ENCODE data around the gene KCNQ1OT1.

KCNQ1OT1 gene

DNA sequence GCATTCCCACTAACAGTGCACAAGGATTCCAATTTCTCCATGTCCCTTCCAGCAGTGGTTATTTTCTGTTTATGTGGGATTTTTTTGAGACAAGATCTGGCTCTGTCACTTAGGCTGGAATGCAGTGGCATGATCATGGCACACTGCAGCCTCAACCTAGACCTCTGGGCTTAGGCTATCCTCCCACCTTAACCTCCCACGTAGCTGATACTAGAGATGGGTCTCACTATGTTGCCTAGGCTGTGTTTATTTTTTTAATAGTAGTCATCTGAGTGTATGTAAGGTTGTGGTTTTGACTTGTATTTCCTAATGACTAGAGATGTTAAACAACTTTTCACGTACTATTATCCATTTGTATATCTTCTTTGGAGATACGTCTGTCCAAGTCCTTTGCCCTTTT, 74.6 kb downstream of the KCNQ1OT1 start:
- DNase-seq (ENCODE audit: insufficient read length, low spot score) (no peak), FAIRE-seq (no peak)

GRCh38 chr11:2621894-2622293, 77.9 kb downstream of the KCNQ1OT1 start:
- FAIRE-seq, result no peak
- DNase-seq (ENCODE audit: insufficient read length, low spot score), result no peak

- no peak for DNase-seq (ENCODE audit: insufficient read length, low spot score)
- no peak for FAIRE-seq
These were observed 86.8 kb downstream of the KCNQ1OT1 start for GRCh38 chr11:2612884-2613571.

DNA sequence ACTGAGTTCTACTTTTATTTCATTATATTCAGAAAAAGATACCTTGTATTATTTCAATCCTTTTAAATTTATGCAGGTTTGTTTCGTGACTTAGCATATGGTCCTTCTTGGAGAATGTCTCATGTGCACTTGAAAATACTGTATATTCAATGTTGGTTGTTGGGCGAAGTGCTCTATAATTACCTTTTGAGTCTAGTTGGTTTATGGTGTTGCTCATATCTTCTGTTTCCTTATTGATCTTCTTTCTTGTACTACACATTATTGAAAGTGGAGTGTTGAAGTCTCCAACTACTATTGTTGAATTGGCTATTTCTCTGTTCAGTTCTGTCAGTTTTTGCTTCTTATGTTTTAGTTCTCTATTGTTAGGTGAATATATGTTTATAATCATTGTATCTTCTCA, 90.4 kb downstream of the KCNQ1OT1 start:
- no peak for FAIRE-seq
- DNase-seq (ENCODE audit: insufficient read length, low spot score), result no peak

- DNase-seq (ENCODE audit: insufficient read length, low spot score) (no peak), FAIRE-seq (no peak)
These were observed 100.1 kb downstream of the KCNQ1OT1 start for GRCh38 chr11:2599561-2600189.

- no peak for DNase-seq (ENCODE audit: insufficient read length, low spot score)
- no peak for FAIRE-seq
These were observed 104.6 kb downstream of the KCNQ1OT1 start for GRCh38 chr11:2595204-2595603.

GRCh38 chr11:2594267-2594666, 105.5 kb downstream of the KCNQ1OT1 start:
- no peak for DNase-seq (ENCODE audit: insufficient read length, low spot score)

GRCh38 chr11:2593393-2593950, 106.3 kb downstream of the KCNQ1OT1 start:
- DNase-seq (ENCODE audit: insufficient read length, low spot score), result no peak
- FAIRE-seq, result no peak

More at GRCh38 chr11:2594267-2594666, 105.5 kb downstream of the KCNQ1OT1 start:
- no peak for FAIRE-seq

DNA sequence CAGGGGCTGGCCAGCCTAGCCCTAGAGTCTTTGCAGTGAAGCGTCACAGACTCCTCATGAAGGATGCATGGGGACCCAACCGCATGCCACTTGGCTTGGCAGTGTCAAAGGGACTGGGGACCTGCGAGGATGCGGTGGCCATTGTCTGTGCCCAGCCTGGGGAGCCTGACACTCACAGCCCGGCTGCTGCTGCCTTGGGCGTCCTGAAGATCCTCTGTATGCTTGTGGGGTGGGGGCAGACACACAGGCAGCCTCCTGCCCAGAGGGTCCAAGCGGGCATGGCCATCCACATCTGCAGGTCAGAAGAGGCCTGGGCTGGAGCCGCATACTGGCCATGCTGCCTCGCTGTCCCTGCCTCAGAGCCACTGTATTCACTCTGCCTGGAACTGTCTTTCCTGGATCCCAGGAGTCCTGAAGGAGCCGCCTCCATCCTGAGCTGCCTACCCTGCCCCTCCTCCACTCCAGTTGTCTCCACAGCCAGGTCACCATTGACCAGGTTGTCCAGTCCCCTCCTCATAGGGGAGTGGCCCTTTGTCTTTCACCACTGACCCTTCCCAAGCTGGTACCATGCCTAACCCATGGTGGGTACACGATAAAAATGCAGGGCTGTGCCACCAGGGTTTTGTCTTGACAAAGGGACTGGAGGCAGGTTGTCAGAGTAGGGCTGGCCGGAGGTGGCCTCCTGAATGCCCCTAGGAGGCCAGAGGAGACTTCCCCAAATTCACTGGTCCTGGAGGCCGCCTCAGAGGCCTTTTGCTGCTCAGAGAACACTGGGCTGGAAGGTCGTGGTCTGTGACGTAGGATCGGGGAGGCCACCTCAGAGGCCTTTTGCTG, 107.0 kb downstream of the KCNQ1OT1 start:
- FAIRE-seq (no peak), DNase-seq (ENCODE audit: insufficient read length, low spot score) (peak; percentile 1)

- DNase-seq (ENCODE audit: insufficient read length, low spot score) (no peak), FAIRE-seq (no peak)
These were observed 108.0 kb downstream of the KCNQ1OT1 start for GRCh38 chr11:2591805-2592204.

- FAIRE-seq, result no peak
- peak; percentile 1 for DNase-seq (ENCODE audit: insufficient read length, low spot score)
These were observed 108.6 kb downstream of the KCNQ1OT1 start for GRCh38 chr11:2590965-2591754.

- no peak for FAIRE-seq
- DNase-seq (ENCODE audit: insufficient read length, low spot score), result peak; percentile 0
These were observed 109.4 kb downstream of the KCNQ1OT1 start for GRCh38 chr11:2590131-2590964.

DNA sequence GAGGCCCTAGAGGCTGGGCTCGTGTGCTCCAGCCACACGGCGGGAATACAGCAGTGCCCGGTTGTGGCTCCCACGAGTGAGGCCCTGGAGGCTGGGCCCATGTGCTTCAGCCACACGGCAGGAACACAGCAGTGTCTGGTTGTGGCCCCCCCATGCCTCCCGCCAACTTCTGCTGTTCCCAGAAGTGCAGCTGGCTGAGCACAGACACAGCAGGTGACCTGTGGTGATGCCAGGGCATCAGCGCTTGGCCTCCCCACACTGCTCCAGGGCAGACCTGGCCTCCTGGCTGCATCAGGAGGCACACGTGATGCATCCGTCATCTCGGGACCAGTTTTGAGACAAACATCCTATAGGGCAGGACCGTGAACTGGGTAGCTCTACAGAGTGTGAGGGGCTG, 110.3 kb downstream of the KCNQ1OT1 start:
- FAIRE-seq (no peak), DNase-seq (ENCODE audit: insufficient read length, low spot score) (peak; percentile 1)

- DNase-seq (ENCODE audit: insufficient read length, low spot score) (no peak), FAIRE-seq (no peak)
These were observed 110.8 kb downstream of the KCNQ1OT1 start for GRCh38 chr11:2588809-2589537.

DNA sequence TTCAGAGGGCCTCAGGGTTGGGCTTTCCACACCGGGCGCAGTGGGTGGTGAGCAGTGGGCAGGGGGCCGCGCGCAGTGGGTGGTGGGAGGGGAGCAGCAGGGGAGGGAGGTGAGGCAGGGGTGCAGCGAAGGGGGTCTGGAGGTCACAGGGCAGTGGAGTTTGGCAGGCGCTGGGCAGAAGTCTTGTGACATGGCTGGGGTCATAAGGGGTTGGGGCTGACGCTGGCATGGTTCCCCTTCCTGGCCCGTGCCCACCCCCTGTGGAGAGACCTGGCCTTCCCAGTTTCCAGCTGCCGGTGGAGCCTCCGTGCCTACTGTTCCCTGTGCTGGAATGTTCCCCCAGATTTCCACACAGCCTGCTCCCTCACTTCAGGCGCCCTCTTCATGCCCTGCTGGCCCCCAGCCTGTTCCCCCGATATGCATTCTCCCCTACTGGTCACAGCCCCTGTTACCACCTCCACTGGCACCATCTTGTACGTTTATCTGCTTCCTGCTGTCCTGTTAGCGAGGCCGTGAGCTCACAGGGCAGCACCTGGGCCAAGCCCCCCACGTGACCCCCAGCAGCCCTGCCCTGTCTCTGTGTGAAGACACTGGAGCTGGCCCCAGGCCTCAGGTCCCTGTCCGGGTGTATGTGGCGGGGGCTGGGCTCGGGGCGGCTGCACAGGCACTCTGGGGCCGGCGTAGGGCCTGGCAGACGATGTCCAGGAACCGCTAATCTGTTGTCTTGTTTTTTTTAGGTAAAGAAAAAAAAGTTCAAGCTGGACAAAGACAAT, 111.6 kb downstream of the KCNQ1OT1 start:
- DNase-seq (ENCODE audit: insufficient read length, low spot score), result no peak
- FAIRE-seq, result no peak

- FAIRE-seq (no peak), DNase-seq (ENCODE audit: insufficient read length, low spot score) (peak; percentile 2)
These were observed 112.5 kb downstream of the KCNQ1OT1 start for GRCh38 chr11:2587132-2587930.

- no peak for FAIRE-seq
- no peak for DNase-seq (ENCODE audit: insufficient read length, low spot score)
These were observed 113.0 kb downstream of the KCNQ1OT1 start for GRCh38 chr11:2586793-2587131.
